GM18951 (cell line): ENCODE data around the gene GPX1.
"Not testable (repeated sequence)": the region's sequence is repeated elsewhere in the genome, so short reads cannot be mapped to it uniquely, and the experiment has no call there.

Source experiments
- POLR2A ChIP-seq: IDR thresholded peaks from 4 replicates; pipeline ENCODE4 v1.6.1; 2011; ENCODE audit warnings: mild to moderate bottlenecking; ENCODE audit not compliant: insufficient read length, insufficient read depth; ENCODE audit errors: extremely low read depth
- in situ Hi-C: fragments of 300-500 bp; cut with MboI; formaldehyde crosslinking; loops from one replicate; pipeline ENCODE4 v1.12.0; 2022; ENCODE audit warnings: low sequenced_read_pairs, mixed read lengths, inconsistent platforms; ENCODE audit not compliant: unreplicated experiment

The GPX1 gene

GRCh38 chr3:49383387-49383786 is 25.2 kb upstream of the GPX1 start:
- no peak for TF ChIP-seq POLR2A
- in situ Hi-C loops: no loop called here

GRCh38 chr3:49378249-49378895 is 20.2 kb upstream of the GPX1 start:
- in situ Hi-C loops: no loop called here
- TF ChIP-seq POLR2A: no peak

- no peak for TF ChIP-seq POLR2A
- in situ Hi-C loops: no loop called here
These were observed 19.3 kb upstream of the GPX1 start for GRCh38 chr3:49377483-49377882.

GRCh38 chr3:49371946-49372345 is 13.8 kb upstream of the GPX1 start:
- no peak for TF ChIP-seq POLR2A
- in situ Hi-C loops: no loop called here

- in situ Hi-C loops: no loop called here
- no peak for TF ChIP-seq POLR2A
These were observed 12.6 kb upstream of the GPX1 start for GRCh38 chr3:49370585-49371290.

- TF ChIP-seq POLR2A: no peak
- in situ Hi-C loops: no loop called here
These were observed 4.4 kb upstream of the GPX1 start for GRCh38 chr3:49362561-49362960.

GRCh38 chr3:49359623-49360022 is 1.5 kb upstream of the GPX1 start:
- in situ Hi-C loops: no loop called here
- no peak for TF ChIP-seq POLR2A

- TF ChIP-seq POLR2A: no peak
These were observed 702 bp upstream of the GPX1 start for GRCh38 chr3:49358884-49359225.

GRCh38 chr3:49357443-49358216 is 523 bp downstream of the GPX1 start:
- in situ Hi-C loops: not testable (repeated sequence)

More at GRCh38 chr3:49358884-49359225, 702 bp upstream of the GPX1 start:
- in situ Hi-C loops: no loop called here

- in situ Hi-C loops: not testable (repeated sequence)
These were observed 1.1 kb downstream of the GPX1 start for GRCh38 chr3:49357095-49357442.

- in situ Hi-C loops: no loop called here
- TF ChIP-seq POLR2A: no peak
These were observed 5.2 kb downstream of the GPX1 start for GRCh38 chr3:49352890-49353421.

- in situ Hi-C loops: no loop called here
- peak; percentile 18 for TF ChIP-seq POLR2A
These were observed 5.9 kb downstream of the GPX1 start for GRCh38 chr3:49352281-49352680.

GRCh38 chr3:49351521-49352011 is 6.6 kb downstream of the GPX1 start:
- TF ChIP-seq POLR2A: no peak
- in situ Hi-C loops: no loop called here
